GM18519 (cell line): Measurements from ENCODE around the gene FLAD1.

Experiments used
- ATAC-seq: cut with Tn5 transposase; IDR thresholded peaks from one replicate; pipeline ENCODE4 v1.9.1; 2021; ENCODE audit warnings: mild to moderate bottlenecking, moderate library complexity; ENCODE audit not compliant: unreplicated experiment, low FRiP score

FLAD1 gene

DNA sequence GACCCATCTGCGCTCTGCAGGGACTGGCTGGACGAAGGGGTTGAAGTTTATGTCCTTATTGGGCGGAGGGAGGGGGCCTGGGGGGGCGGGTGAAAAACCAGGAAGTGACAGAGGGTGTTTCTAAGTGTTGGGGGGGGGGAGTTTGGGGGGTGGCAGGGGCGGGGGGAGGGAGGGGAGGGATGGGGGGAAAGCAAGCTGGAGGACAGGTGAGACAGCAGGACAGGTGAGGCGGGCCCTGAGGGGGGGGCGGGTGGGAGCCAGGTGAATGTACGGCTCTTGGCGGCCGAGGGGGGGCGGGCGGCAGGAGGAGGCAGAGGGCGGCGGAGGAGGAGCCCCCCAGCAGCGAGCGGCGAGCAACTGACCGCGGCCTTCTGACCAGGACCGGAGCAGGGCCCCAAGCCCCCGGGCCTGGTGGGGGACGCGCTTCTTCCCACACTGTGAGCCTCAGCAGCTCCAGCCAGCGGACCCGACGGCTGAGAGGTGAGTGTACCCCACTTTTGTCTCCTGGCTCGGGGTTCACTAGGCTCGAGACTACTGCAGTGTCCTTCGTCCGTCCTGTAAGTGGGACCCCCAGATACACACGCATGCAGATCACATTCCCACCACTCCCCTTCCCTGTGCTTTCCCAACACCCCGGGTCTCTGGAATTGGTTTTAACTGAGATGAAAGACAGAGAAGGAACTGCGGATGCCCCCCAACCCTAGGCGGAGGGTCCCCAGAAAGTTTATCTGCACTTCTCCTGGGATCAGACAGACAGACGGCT lies 19.5 kb downstream of the FLAD1 start, which contains the start of gene ZBTB7B:
ZBTB7B (plus strand) TSS at position 339 of the 763 bp plus-strand sequence. CDS start 11,859 bp downstream, outside the sequence.
- no peak for ATAC-seq

- no peak for ATAC-seq
Measured at GRCh38 chr1:155003227-155003765, 20.2 kb downstream of the FLAD1 start.

DNA sequence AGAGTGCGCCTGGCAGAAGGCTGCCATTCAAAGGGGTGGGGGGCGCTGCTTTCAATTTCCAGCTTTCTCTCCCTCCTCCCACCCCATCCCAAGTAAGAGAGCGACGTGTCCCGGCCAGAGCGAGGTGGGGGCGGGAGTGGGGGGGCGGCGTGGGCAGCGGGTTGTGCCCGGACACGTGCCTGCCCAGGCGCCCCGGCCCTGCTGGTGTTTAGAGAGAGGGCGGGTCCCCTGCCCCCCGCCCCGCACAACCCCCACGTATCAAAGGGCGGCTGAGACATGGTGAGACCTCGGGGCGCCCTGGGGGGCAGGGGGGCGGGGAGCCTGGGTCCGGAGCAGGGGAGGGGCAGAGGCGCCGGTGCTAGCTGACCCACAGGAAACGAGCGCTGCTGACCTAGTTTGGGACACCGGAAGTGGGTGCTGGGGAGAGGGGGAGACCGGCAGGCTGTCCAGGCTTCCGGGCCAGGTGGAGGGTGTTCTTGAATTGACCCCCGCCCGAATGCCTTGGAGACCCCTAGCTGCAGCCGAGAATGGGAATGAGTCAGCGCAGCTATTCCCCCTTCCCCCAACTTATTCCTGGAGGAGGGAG lies 20.7 kb downstream of the FLAD1 start:
- no peak for ATAC-seq

DNA sequence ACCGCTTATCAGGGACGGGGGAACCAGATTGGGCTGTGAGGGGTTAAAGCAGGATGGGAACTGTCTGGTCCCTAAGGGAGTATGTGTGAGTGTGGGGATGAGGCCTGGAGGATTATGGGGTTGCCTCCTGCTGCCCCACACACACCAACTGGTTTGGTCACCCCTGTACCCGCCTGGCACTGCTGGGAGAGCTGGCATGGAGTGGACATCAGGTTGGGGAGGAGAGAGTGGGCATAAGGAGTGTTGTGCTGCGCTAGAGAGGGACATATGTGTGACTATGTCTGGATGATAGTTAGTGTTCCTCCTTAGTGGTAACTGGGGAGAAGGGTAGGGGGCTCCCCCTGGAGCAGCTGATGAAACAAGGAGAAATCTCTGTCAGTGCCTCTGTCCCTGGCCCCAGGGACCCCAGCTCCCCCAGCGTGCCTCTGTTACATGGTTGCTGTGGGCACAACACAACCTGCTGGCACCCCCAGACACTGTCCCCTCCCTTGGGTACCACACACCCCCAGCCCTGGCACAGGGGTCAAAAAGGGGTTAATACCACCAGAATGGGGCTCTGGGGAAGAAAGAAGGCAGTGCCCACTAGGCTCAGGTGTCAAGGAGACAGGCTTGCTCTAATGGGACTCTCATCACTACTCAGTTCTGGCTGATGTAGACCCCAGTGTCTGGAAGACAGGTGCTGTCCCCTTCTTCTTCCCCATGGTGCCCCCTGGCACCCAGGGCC lies 21.4 kb downstream of the FLAD1 start:
- ATAC-seq = no peak

DNA sequence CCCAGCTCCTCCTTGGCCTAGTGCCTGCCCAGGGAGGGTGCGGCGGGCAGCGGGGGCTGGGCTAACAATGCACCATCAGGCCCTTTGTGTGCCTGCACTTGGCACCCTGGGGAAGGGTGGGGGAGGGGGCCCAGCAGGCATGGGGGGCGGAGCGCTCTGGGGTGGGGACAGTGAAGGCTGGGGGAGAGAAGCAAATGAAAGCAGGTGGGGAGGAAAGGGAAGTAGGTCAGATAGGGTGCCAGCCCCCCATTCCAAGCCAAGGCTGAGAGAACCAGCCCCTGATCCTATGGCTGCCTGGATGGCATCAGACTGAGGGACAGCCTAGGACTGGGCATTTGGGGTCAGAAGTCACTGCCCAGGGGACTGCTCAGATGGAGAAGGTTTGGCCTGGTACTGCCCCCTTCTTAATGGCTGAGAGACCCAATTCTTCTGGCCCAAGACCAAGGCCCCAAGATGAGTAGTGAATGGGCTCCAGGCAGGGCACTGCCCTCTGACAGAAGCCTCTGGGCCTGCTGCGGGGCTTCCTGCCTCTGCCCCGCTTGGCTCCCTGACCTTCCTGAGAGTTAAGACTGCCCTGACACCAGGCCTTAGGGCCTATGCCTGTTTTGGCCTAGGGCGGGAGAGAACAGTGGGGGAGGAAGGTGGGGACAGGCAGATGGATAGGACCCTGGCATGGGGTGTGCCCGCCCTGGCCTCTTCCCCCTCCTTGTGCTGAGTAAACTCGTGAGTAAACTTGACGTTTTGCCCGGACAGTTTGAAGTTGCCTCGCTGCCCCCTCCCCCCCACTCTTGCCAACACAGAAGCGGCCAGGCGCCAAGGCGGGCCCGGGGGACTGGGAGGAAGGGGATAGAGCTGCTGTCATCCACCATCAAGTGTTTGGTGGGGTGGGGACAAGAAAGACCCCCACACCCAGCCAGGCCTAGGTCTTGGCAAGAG lies 22.2 kb downstream of the FLAD1 start:
- ATAC-seq = no peak

DNA sequence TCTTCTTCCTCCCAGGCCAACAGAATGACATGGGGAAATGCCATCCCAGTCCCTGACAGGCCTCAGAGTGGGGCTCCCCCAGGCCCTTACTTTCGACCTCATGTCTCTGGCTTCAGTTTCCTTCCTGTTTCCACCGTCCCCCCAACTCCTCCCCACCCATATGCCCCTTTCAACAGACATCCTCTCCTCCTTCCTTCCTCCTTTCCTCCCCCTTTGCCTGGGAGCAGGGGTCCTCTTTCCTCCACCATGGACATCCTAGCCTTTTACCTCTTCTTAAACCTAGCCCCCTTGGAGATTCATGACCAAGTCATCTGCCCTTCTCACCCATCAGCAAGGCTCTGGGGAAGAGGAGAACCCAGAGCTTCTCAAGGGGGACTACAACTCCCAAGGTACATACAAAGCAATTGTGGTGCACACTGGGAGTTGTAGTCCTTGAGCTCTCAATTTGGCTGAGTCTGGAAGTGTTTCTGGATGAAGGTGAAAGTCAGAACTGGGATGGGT lies 23.5 kb downstream of the FLAD1 start:
- no peak for ATAC-seq

DNA sequence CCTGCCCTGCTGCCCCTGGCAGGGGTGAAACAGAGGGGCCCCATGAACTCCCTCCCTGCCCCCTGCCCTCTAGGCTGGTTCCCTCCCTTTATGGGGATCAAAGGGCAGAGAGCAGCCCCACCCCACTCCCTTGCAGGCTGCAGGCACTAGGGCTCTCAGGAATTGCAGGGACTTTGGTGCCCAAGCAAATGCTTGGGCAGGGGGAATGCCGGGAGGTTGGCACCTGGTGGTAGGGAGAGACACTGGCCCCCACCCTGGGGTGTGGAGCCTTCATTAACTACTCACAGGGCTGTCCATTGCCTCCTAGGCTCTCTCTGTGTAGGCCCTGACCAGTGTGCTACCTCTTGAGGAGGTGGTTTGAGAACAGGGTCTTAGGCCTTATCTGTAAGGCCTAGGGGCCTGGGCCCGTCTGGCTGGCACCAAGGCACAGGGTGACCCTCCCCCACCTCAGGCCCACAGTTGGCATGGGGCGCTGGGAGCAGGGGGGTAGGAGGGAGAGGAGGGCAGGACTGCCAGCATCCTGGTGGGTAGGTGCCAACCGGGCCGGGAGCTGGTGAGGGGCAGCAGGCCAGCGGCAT lies 24.2 kb downstream of the FLAD1 start:
- no peak for ATAC-seq

GRCh38 chr1:155008015-155008941 lies 25.1 kb downstream of the FLAD1 start:
- no peak for ATAC-seq

DNA sequence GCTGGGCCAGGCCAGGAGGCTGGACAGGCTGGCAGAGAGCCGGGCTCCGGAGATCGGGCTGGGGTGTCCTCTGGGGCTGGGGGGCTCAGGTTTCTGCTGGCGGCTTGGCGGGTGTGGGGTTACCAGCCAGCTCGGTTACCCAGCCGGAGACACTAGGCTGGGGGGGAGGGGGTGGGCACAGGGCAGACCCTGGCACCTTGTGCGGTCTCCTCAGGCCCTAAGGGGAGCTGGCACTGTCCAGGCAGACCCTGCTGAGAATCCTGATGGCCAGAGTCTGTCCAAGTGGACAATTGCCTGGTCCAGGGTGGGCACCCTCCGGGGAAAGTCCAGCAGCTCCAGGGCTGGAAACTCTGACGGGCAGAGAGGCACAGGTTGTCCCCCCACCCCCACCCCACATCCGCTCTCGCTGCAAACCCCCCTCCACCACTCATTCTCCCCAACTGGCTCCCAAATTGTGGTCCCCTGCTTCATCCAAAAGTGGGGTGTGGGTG lies 26.1 kb downstream of the FLAD1 start:
- no peak for ATAC-seq

DNA sequence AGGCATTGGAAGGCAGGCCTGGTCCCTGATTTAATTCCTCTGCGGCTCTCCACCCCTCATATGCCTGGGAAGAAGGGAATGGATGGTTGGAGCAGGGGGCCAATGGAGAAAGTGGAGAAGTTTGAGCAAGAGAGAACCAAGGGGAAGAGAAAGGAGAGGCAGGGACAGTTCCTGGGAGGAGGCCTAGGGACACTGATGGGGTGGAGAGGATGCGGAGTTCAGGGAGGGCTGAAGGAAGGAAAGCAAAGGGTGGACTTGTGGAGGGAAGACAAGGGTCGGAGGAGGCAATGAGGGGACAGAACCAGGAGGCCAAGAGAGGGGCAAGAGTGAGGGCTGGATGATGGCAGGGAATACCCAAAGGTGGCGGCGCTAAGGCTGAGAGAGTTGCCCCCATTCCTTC lies 26.6 kb downstream of the FLAD1 start:
- no peak for ATAC-seq

GRCh38 chr1:155010211-155010918 lies 27.2 kb downstream of the FLAD1 start:
- no peak for ATAC-seq

GRCh38 chr1:155011004-155011416 lies 27.9 kb downstream of the FLAD1 start:
- ATAC-seq = no peak

DNA sequence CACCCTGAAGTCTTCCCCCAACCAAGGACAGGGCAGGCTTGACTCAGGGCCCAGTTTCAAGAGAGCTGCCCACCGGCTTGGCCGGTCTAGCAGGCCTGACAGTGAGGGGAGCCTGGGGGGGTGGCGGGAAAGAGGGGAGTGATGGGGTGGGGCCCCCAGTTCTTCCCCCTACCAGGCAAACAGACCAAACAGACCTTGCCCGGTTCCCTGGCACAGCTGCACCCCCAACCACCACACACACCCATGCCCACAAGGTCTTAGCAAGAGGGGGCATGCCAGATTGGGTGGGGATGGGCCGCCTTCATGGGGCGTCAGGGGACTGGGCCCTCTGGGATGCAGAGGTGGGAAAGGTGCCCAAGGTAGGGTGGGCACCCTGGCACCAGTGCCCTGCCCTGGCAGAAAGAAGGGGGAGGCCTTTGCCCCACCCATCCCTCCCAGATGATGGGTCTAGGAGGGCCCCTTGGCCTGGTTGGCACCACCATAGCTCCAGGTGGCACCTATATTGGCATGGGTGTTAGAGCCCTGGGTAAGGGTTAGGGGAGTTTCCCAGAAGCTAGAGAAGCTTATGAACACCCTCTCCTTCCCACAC lies 28.4 kb downstream of the FLAD1 start:
- no peak for ATAC-seq

DNA sequence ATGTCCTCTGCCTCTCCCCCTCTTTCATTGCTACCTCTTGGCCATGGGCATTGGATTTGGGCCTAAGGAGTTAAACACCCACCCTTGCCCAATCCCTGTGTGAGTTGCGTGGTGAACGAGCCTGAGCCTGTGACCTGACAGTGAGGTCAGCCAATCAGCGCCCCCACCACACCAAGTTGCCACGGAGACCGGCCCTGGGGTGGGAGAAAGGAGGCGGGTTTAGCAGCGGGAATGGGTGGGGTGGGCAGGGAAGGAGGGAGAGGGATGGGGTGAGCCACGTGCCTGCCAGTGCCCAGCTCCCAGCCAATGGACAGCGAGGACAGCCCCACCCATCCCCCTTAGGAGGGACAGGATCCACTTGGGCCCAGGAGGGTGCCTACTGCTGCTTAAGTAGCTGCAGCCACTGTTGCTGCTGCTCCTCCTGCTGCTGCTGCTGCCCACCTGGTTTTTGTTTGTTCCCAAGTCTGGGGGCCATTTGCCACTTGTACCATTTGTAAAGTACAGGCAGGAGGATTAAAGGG lies 28.9 kb downstream of the FLAD1 start:
- ATAC-seq = no peak

- ATAC-seq = no peak
Measured at GRCh38 chr1:155012776-155013602, 29.8 kb downstream of the FLAD1 start.

- no peak for ATAC-seq
Measured at GRCh38 chr1:155013632-155014031, 30.5 kb downstream of the FLAD1 start.
